Nephron (organoid): ENCODE measurements around the gene RBBP8.
"Not testable (repeated sequence)": the region's sequence is repeated elsewhere in the genome, so short reads cannot be mapped to it uniquely, and the experiment has no call there.

Experiments
- H3K27ac Mint-ChIP-seq, 3 experiments: 2 replicates each; pipeline ENCODE4 v1.8.0; 2020; ENCODE audit warnings: mixed read lengths in 3 of 3, mild to moderate bottlenecking in 2 of 3, moderate library complexity in 1 of 3
- H3K27me3 Mint-ChIP-seq: 2 replicates; pipeline ENCODE4 v1.8.0; 2021; ENCODE audit warnings: low read depth, mild to moderate bottlenecking, moderate library complexity, mixed read lengths
- H3K36me3 Mint-ChIP-seq: 2 replicates; pipeline ENCODE4 v1.8.0; 2020; ENCODE audit warnings: low read depth, mixed read lengths
- H3K4me1 Mint-ChIP-seq: 2 replicates; pipeline ENCODE4 v1.8.0; 2020; ENCODE audit warnings: mixed read lengths
- H3K4me3 Mint-ChIP-seq, 3 experiments: 2 replicates each; pipeline ENCODE4 v1.8.0; 2020; ENCODE audit warnings: mild to moderate bottlenecking in 3 of 3, mixed read lengths in 3 of 3, moderate library complexity in 2 of 3
- H3K9me3 Mint-ChIP-seq: 2 replicates; pipeline ENCODE4 v1.8.0; 2020; ENCODE audit warnings: mixed read lengths
- CTCF ChIP-seq, 3 experiments: fragments of 200-600 bp; sonication (generic); IDR thresholded peaks; one replicate each; pipeline ENCODE4 v1.5.0; 2021; ENCODE audit warnings: antibody characterized with exemption in 3 of 3; ENCODE audit not compliant: unreplicated experiment in 3 of 3

RBBP8 gene

GRCh38 chr18:22946846-22947245 lies 13.7 kb downstream of the RBBP8 start:
- Mint-ChIP-seq H3K4me3 (no peak overlapping the region), H3K9me3 (no peaks in the 10 kb centered on the region), H3K27ac (no peak overlapping the region), H3K4me1 (peaks cover 3% of the 10 kb centered on the region), H3K27me3 (no peaks in the 10 kb centered on the region), H3K36me3 (peaks cover 25% of the 10 kb centered on the region)
- no peak for TF ChIP-seq CTCF (IDR thresholded peaks at IDR 0.05; ENCODE audit: unreplicated experiment in 3 of 3)

- Mint-ChIP-seq H3K4me1 (no peaks in the 10 kb centered on the region), H3K36me3 (peaks cover 56% of the 10 kb centered on the region), H3K4me3 (no peak overlapping the region), H3K9me3 (no peaks in the 10 kb centered on the region), H3K27ac (no peak overlapping the region), H3K27me3 (no peaks in the 10 kb centered on the region)
- TF ChIP-seq CTCF (IDR thresholded peaks at IDR 0.05; ENCODE audit: unreplicated experiment in 3 of 3), result no peak
Observed at GRCh38 chr18:22951823-22952222, 18.7 kb downstream of the RBBP8 start.

- Mint-ChIP-seq H3K4me1 (no peaks in the 10 kb centered on the region), H3K36me3 (peaks cover 56% of the 10 kb centered on the region), H3K9me3 (no peaks in the 10 kb centered on the region), H3K27ac (no peak overlapping the region), H3K4me3 (no peak overlapping the region), H3K27me3 (no peaks in the 10 kb centered on the region)
- TF ChIP-seq CTCF (IDR thresholded peaks at IDR 0.05; ENCODE audit: unreplicated experiment in 3 of 3), result no peak
Observed at GRCh38 chr18:22952525-22952924, 19.4 kb downstream of the RBBP8 start.

GRCh38 chr18:22953982-22954381 lies 20.9 kb downstream of the RBBP8 start:
- H3K27me3 Mint-ChIP-seq, H3K27ac Mint-ChIP-seq, H3K4me3 Mint-ChIP-seq, H3K9me3 Mint-ChIP-seq, H3K4me1 Mint-ChIP-seq: not testable (repeated sequence)
- peaks cover 60% of the 10 kb centered on the region for H3K36me3 Mint-ChIP-seq

GRCh38 chr18:22956226-22956625 lies 23.1 kb downstream of the RBBP8 start:
- no peak overlapping the region for H3K27ac Mint-ChIP-seq
- H3K9me3 Mint-ChIP-seq, result no peaks in the 10 kb centered on the region
- TF ChIP-seq CTCF (IDR thresholded peaks at IDR 0.05; ENCODE audit: unreplicated experiment in 3 of 3), result no peak
- H3K4me3 Mint-ChIP-seq, result no peak overlapping the region
- peaks cover 48% of the 10 kb centered on the region for H3K36me3 Mint-ChIP-seq
- no peaks in the 10 kb centered on the region for H3K27me3 Mint-ChIP-seq
- no peaks in the 10 kb centered on the region for H3K4me1 Mint-ChIP-seq

- H3K27me3 Mint-ChIP-seq, result no peaks in the 10 kb centered on the region
- no peaks in the 10 kb centered on the region for H3K9me3 Mint-ChIP-seq
Observed at GRCh38 chr18:22961156-22961555, 28.0 kb downstream of the RBBP8 start.

More at GRCh38 chr18:22961156-22961555, 28.0 kb downstream of the RBBP8 start:
- Mint-ChIP-seq H3K4me3 (no peak overlapping the region), H3K27ac (no peak overlapping the region), H3K4me1 (no peaks in the 10 kb centered on the region), H3K36me3 (peaks cover 12% of the 10 kb centered on the region)
- TF ChIP-seq CTCF (IDR thresholded peaks at IDR 0.05; ENCODE audit: unreplicated experiment in 3 of 3), result no peak
